ENCODE measurements around the gene SPATA21. TPM values are rescaled to one million over a fixed set of nuclear protein-coding genes. Genes with fewer than 3 reads are reported as not detected.

SPATA21 gene
- total RNA-seq, 1 donor from 2014 or later, result not detected

DNA sequence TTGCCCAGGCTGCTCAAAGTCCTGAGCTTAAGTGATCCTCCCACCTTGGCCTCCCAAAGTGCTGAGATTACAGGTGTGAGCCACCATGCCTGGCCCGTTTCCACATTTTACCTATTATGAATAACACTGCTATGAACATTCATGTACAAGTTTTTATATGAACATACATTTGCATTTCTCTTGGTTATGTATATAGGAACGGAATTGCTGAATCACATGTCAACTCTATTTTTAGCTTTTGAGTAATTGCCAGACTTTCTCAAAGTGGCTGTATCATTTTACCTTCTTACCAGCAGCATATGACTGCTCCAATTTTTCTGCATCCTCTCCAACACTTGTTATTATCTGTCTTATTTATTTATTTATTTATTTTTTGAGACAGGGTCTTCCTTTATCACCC is 2.7 kb downstream of the SPATA21 start:
- Histone ChIP-seq H3K27ac (replicated peaks) (no peak overlapping the region), H3K27me3 (ENCODE audit: low read depth) (no peaks in the 10 kb centered on the region), H3K9me3 (replicated peaks) (no peaks in the 10 kb centered on the region), H3K4me1 (peaks cover 8% of the 10 kb centered on the region), H3K36me3 (no peaks in the 10 kb centered on the region), H3K4me3 (no peak overlapping the region)
- TF ChIP-seq, protein P1, sequence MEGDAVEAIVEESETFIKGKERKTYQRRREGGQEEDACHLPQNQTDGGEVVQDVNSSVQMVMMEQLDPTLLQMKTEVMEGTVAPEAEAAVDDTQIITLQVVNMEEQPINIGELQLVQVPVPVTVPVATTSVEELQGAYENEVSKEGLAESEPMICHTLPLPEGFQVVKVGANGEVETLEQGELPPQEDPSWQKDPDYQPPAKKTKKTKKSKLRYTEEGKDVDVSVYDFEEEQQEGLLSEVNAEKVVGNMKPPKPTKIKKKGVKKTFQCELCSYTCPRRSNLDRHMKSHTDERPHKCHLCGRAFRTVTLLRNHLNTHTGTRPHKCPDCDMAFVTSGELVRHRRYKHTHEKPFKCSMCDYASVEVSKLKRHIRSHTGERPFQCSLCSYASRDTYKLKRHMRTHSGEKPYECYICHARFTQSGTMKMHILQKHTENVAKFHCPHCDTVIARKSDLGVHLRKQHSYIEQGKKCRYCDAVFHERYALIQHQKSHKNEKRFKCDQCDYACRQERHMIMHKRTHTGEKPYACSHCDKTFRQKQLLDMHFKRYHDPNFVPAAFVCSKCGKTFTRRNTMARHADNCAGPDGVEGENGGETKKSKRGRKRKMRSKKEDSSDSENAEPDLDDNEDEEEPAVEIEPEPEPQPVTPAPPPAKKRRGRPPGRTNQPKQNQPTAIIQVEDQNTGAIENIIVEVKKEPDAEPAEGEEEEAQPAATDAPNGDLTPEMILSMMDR (IDR thresholded peaks at IDR 0.05; ENCODE audit: borderline replicate concordance), result no peak
- intact Hi-C loops (cut with micrococcal nuclease), result no loop called here
- no peak for DNase-seq

DNA sequence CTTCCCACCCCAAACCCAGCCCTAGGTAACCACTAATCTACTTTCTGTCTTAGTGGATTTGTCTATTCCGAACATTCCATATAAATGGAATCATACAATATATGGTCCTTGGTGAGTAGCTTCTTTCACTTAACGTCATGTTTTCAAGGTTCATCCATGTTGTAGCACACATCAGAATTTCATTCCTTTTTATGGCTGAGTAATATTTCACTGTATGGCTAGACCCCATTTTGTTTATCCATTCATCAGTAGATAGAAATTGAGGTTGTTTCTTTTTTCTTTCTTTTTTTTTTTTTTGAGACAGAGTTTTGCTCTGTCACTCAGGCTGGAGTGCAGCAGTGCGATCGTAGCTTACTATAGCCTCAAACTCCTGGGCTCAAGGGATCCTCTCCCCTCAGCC is 3.2 kb downstream of the SPATA21 start:
- no peak overlapping the region for H3K27ac ChIP-seq (replicated peaks)
- TF ChIP-seq, protein P1 (IDR thresholded peaks at IDR 0.05; ENCODE audit: borderline replicate concordance), result no peak
- intact Hi-C loops (cut with micrococcal nuclease), result no loop called here
- no peaks in the 10 kb centered on the region for H3K36me3 ChIP-seq
- no peak for DNase-seq
- no peaks in the 10 kb centered on the region for H3K9me3 ChIP-seq (replicated peaks)
- H3K4me3 ChIP-seq, result no peak overlapping the region
- H3K27me3 ChIP-seq (ENCODE audit: low read depth), result no peaks in the 10 kb centered on the region
- peaks cover 8% of the 10 kb centered on the region for H3K4me1 ChIP-seq

DNA sequence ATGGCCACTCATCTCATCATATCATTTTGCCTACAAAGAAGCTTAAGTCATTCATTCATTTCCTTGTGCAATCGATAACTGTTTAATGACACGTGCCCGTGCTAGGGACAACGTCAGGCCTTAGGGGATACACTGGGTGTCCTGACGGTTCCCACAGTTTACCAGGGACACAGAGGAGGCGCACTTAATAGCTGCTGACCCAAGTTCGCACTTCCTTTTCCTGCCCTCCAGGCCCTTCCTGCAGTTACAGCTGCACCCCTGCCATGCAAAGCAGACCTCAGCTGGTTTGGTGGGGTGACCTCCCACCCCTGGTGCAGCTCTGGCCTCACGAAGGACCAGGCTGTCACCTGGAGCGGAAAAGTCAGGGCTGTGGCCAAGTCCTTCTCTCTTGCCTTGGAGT is 4.2 kb downstream of the SPATA21 start:
- no peak overlapping the region for H3K4me3 ChIP-seq
- intact Hi-C loops (cut with micrococcal nuclease), result no loop called here
- TF ChIP-seq, protein P1 (IDR thresholded peaks at IDR 0.05; ENCODE audit: borderline replicate concordance), result no peak
- H3K27ac ChIP-seq (replicated peaks), result peak overlapping the region; percentile 26
- no peaks in the 10 kb centered on the region for H3K36me3 ChIP-seq
- no peaks in the 10 kb centered on the region for H3K27me3 ChIP-seq (ENCODE audit: low read depth)
- no peak for DNase-seq
- H3K9me3 ChIP-seq (replicated peaks), result no peaks in the 10 kb centered on the region
- peaks cover 8% of the 10 kb centered on the region for H3K4me1 ChIP-seq

DNA sequence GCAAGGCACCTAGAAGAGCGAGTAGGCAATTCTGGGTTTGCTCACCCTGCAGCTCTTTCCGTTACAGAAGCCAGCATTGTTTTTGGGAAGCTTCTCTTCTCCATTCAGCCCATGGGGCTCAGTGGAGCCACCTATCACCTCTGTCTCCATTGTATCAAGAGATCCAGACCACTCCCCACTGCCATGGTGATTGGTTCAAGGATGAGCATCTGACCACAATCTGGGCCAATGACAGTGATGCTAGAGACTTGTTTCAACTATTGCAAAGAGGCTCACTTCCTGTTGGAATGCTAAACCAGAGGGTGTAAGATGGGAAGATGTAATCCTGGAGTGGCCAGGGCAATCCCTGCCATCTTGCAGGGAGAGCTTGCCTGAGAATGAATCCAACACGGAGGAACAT is 6.6 kb downstream of the SPATA21 start:
- Histone ChIP-seq H3K36me3 (no peaks in the 10 kb centered on the region), H3K27me3 (ENCODE audit: low read depth) (no peaks in the 10 kb centered on the region), H3K27ac (replicated peaks) (no peak overlapping the region), H3K4me3 (no peak overlapping the region), H3K4me1 (peaks cover 8% of the 10 kb centered on the region), H3K9me3 (replicated peaks) (no peaks in the 10 kb centered on the region)
- TF ChIP-seq, protein P1 (IDR thresholded peaks at IDR 0.05; ENCODE audit: borderline replicate concordance), result no peak
- no peak for DNase-seq
- intact Hi-C loops (cut with micrococcal nuclease), result no loop called here

DNA sequence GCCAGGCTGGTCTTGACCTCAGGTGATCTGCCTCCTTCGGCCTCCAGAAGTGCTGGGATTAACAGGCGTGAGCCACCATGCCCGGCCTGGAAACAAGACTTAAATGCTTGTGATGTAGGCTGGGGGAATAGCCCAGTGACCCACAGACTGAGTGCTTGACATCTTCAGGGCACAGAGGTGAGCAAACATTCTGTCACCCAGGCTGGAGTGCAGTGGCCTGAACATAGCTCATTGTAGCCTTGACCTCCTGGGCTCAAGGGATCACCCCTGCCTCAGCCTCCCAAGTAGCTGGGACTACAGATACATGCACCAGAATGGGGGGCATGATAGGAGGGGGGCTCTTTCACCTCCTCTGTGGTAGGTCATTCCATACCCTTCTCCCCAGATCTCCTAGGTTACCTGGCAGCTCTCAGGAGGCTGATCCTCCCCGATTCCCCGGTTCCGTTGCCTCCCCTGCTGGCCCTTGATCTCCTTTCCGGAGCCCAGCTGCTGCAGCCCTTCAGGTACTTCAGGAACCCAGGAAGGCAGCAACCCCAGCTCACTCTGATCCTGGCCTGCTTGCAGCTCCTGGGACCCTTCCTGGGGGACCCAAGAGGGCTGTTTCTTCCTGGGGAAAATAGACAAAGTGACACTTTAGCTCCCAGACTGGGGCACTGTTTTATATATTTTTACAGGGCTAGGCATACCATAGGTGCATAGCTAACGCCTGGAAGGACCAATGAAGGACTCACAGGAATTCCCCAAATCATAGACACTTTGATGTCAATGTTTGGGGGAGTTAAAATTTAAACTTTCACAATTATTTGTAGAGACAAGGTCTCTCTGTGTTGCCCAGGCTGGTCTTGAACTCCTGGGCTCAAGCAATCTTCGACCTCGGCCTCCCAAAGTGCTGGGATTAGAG is 11.8 kb downstream of the SPATA21 start:
- no peaks in the 10 kb centered on the region for H3K36me3 ChIP-seq
- H3K9me3 ChIP-seq (replicated peaks), result no peaks in the 10 kb centered on the region
- H3K4me3 ChIP-seq, result no peak overlapping the region
- H3K4me1 ChIP-seq, result no peaks in the 10 kb centered on the region
- peaks cover 5% of the 10 kb centered on the region for H3K27me3 ChIP-seq (ENCODE audit: low read depth)
- intact Hi-C loops (cut with micrococcal nuclease), result loop anchor here (10.0 kb wide), 1 partner anchor 51 kb away; no protein-coding TSS in a partner anchor
- TF ChIP-seq, protein P1 (IDR thresholded peaks at IDR 0.05; ENCODE audit: borderline replicate concordance), result no peak
- DNase-seq, result no peak
- H3K27ac ChIP-seq (replicated peaks), result no peak overlapping the region

Measured in left ventricle myocardium inferior (tissue), 1 donor.